ENCODE measurements around the gene GNG13. TPM values are rescaled to one million over a fixed set of nuclear protein-coding genes. Genes with fewer than 3 reads are reported as not detected.

GNG13 gene
- total and polyA plus RNA-seq, 2 donors (not counting 3 experiments of a cell fraction or from before 2014, with no cell fraction given): not detected

DNA sequence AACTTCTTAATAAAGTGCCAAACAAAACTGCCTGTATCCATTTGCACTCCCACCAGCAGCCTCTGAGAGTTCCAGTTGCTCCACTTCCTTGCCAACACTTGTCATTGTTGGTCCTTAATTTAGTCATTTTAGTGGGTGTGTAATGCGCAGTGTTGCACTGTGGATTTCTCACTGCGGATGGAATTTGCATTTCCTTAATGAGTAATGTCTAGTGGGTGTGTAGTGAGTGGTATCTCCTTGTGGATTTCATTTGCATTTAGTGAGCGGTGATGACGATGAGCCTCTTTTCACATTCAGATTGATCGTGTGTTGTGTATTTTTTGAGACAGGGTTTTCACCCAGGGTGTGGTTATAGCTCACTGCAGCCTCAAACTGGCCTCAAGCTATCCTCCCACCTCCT lies 44.1 kb downstream of the GNG13 start:
- ChIA-PET CTCF (interaction anchor here (0.6 to 1.0 kb wide), 3 partner anchors 29 to 1312 kb away, joined by 3 read pairs; no protein-coding TSS in a partner anchor), POLR2A (no interaction called here)
- Histone ChIP-seq H3K4me2 (ENCODE audit: insufficient read depth, low read length) (no peak overlapping the region), H3K27ac (ENCODE audit: insufficient read depth, low read depth, low read length) (no peak overlapping the region), H3K9me1 (replicated peaks; ENCODE audit: control insufficient read depth, extremely low read depth, insufficient read depth, low read length) (no peaks in the 10 kb centered on the region), H2AFZ (ENCODE audit: low read depth, low read length) (no peak overlapping the region), H3K27me3 (ENCODE audit: control insufficient read depth in 2 of 2, insufficient read depth in 2 of 2, low read length in 2 of 2) (peaks cover 4% of the 10 kb centered on the region in 2 experiments), H4K20me1 (replicated peaks; ENCODE audit: control insufficient read depth, extremely low read depth, insufficient read depth, low read length) (no peaks in the 10 kb centered on the region), H3K9ac (replicated peaks; ENCODE audit: extremely low read depth, insufficient read depth, low read length) (no peak overlapping the region), H3K36me3 (ENCODE audit: control insufficient read depth in 2 of 2, extremely low read depth in 1 of 2, insufficient read depth in 2 of 2, low read length in 2 of 2) (no peaks in the 10 kb centered on the region), H3K4me3 (replicated peaks in 1 of 3; ENCODE audit: insufficient read depth in 1 of 3, low read depth in 1 of 3, low read length in 3 of 3) (no peak overlapping the region), H3K4me1 (ENCODE audit: control insufficient read depth, extremely low read depth, insufficient read depth, low read length) (no peaks in the 10 kb centered on the region), H3K79me2 (ENCODE audit: control insufficient read depth, insufficient read depth, low read length) (no peaks in the 10 kb centered on the region), H3K9me3 (replicated peaks; ENCODE audit: control insufficient read depth, insufficient read depth, low read length) (no peaks in the 10 kb centered on the region)
- no peak for FAIRE-seq
- intact Hi-C loops (cut with micrococcal nuclease): no loop called here
- dilution Hi-C loops (cut with MboI; ENCODE audit: extremely low pct_ligation_motif_present, low sequenced_read_pairs): no loop called here
- BruUV-seq (replicated peaks): no TSS peak
- TF ChIP-seq MYC (IDR thresholded peaks at IDR 0.05; ENCODE audit: low read depth, low read length): no peak
- TF ChIP-seq POLR2AphosphoS5 (IDR thresholded peaks at IDR 0.05; ENCODE audit: insufficient read depth, low read depth, low read length): no peak
- TF ChIP-seq FOS (IDR thresholded peaks at IDR 0.05; ENCODE audit: borderline replicate concordance, insufficient read depth, low read length): no peak
- no peak for TF ChIP-seq EZH2 (IDR thresholded peaks at IDR 0.05; ENCODE audit: borderline replicate concordance, low read depth, low read length, severe bottlenecking)
- TF ChIP-seq, protein P1, sequence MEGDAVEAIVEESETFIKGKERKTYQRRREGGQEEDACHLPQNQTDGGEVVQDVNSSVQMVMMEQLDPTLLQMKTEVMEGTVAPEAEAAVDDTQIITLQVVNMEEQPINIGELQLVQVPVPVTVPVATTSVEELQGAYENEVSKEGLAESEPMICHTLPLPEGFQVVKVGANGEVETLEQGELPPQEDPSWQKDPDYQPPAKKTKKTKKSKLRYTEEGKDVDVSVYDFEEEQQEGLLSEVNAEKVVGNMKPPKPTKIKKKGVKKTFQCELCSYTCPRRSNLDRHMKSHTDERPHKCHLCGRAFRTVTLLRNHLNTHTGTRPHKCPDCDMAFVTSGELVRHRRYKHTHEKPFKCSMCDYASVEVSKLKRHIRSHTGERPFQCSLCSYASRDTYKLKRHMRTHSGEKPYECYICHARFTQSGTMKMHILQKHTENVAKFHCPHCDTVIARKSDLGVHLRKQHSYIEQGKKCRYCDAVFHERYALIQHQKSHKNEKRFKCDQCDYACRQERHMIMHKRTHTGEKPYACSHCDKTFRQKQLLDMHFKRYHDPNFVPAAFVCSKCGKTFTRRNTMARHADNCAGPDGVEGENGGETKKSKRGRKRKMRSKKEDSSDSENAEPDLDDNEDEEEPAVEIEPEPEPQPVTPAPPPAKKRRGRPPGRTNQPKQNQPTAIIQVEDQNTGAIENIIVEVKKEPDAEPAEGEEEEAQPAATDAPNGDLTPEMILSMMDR (IDR thresholded peaks at IDR 0.05; ENCODE audit: extremely low read depth in 1 of 2, insufficient read depth in 1 of 2, low read depth in 1 of 2, low read length in 2 of 2): no peak
- TF ChIP-seq, protein P2, sequence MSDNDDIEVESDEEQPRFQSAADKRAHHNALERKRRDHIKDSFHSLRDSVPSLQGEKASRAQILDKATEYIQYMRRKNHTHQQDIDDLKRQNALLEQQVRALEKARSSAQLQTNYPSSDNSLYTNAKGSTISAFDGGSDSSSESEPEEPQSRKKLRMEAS (IDR thresholded peaks at IDR 0.05; ENCODE audit: insufficient read depth, insufficient read length): no peak
- no peak for TF ChIP-seq GATA2 (IDR thresholded peaks at IDR 0.05; ENCODE audit: insufficient read depth, insufficient read length, low read depth, low read length)
- no peak for TF ChIP-seq JUN (IDR thresholded peaks at IDR 0.05; ENCODE audit: borderline replicate concordance, insufficient read depth, insufficient read length, low read depth)
- no peak for TF ChIP-seq POLR2A (IDR thresholded peaks at IDR 0.05; ENCODE audit: low read depth, low read length)
- DNase-seq (ENCODE audit: low read depth, low spot score): no peak
